Left ventricle myocardium inferior (tissue), 1 donor: ENCODE results near the gene MTCL1. TPM values are rescaled to one million over a fixed set of nuclear protein-coding genes. Genes with fewer than 3 reads are reported as not detected.
"Not testable (repeated sequence)": the region's sequence is repeated elsewhere in the genome, so short reads cannot be mapped to it uniquely, and the experiment has no call there.

Experiments
- DNase-seq: peaks from one replicate; pipeline ENCODE4 v3.0.0-alpha.2; 2020
- H3K27ac ChIP-seq: fragments of 200-600 bp; replicated peaks from 2 replicates; pipeline ENCODE4 v1.8.0; 2021
- H3K27me3 ChIP-seq: fragments of 200-600 bp; 2 replicates; pipeline ENCODE4 v1.8.0; 2021; ENCODE audit warnings: low read depth
- H3K36me3 ChIP-seq: fragments of 200-600 bp; 2 replicates; pipeline ENCODE4 v1.8.0; 2021
- H3K4me1 ChIP-seq: fragments of 200-600 bp; 2 replicates; pipeline ENCODE4 v1.8.0; 2021
- H3K4me3 ChIP-seq: fragments of 200-600 bp; 2 replicates; pipeline ENCODE4 v1.8.0; 2021; ENCODE audit warnings: mild to moderate bottlenecking, moderate library complexity
- H3K9me3 ChIP-seq: fragments of 200-600 bp; replicated peaks from 2 replicates; pipeline ENCODE4 v1.8.0; 2021
- CTCF ChIP-seq: fragments of 200-600 bp; IDR thresholded peaks from 2 replicates; pipeline ENCODE4 v1.8.0; 2021; ENCODE audit warnings: antibody characterized with exemption, mild to moderate bottlenecking, borderline replicate concordance
- intact Hi-C: fragments of 100-400 bp; cut with micrococcal nuclease; formaldehyde crosslinking; loops from one replicate; pipeline ENCODE4 v1.11.0; 2022
- total RNA-seq: library from RNA; stranded (reverse); fragmentation: NEBNext Ultra II Directional; extraction: Animal tissue kit (Norgen Biotek cat#: 25700); gene quantifications from one replicate; pipeline ENCODE4 v1.2.1, GENCODE V29; 2021
- donor health status: DM: no; HTN: yes; CAD: no; lungs with severe emphysema.

MTCL1 gene
- total RNA-seq, 1 donor from 2014 or later = 9.1 TPM

GRCh38 chr18:8760984-8761383 is 55.6 kb downstream of the MTCL1 start:
- intact Hi-C loops = no loop called here
- TF ChIP-seq CTCF = no peak
- H3K9me3 ChIP-seq = peaks cover 5% of the 10 kb centered on the region
- no peak overlapping the region for H3K4me3 ChIP-seq
- H3K36me3 ChIP-seq = no peaks in the 10 kb centered on the region
- H3K4me1 ChIP-seq = no peaks in the 10 kb centered on the region
- DNase-seq = no peak
- H3K27ac ChIP-seq = no peak overlapping the region
- H3K27me3 ChIP-seq = no peaks in the 10 kb centered on the region

- H3K4me1 ChIP-seq = not testable (repeated sequence)
Measured at GRCh38 chr18:8761535-8761934, 56.2 kb downstream of the MTCL1 start.

GRCh38 chr18:8762968-8763367 is 57.6 kb downstream of the MTCL1 start:
- Histone ChIP-seq H3K27ac (no peak overlapping the region), H3K4me3 (no peak overlapping the region), H3K9me3 (peaks cover 5% of the 10 kb centered on the region), H3K4me1 (no peaks in the 10 kb centered on the region), H3K36me3 (no peaks in the 10 kb centered on the region), H3K27me3 (no peaks in the 10 kb centered on the region)
- no peak for DNase-seq
- no peak for TF ChIP-seq CTCF
- intact Hi-C loops = no loop called here

More at GRCh38 chr18:8761535-8761934, 56.2 kb downstream of the MTCL1 start:
- intact Hi-C loops, H3K27ac ChIP-seq, H3K27me3 ChIP-seq, H3K36me3 ChIP-seq, H3K4me3 ChIP-seq, H3K9me3 ChIP-seq, DNase-seq: not testable (repeated sequence)

- Histone ChIP-seq H3K27ac (no peak overlapping the region), H3K36me3 (no peaks in the 10 kb centered on the region), H3K4me3 (no peak overlapping the region), H3K9me3 (peaks cover 5% of the 10 kb centered on the region), H3K27me3 (no peaks in the 10 kb centered on the region), H3K4me1 (no peaks in the 10 kb centered on the region)
- no peak for TF ChIP-seq CTCF
- no peak for DNase-seq
- intact Hi-C loops = no loop called here
Measured at GRCh38 chr18:8763611-8764010, 58.3 kb downstream of the MTCL1 start.

- no peaks in the 10 kb centered on the region for H3K27me3 ChIP-seq
- H3K9me3 ChIP-seq = peaks cover 5% of the 10 kb centered on the region
- TF ChIP-seq CTCF = no peak
- no peaks in the 10 kb centered on the region for H3K4me1 ChIP-seq
- no peak overlapping the region for H3K27ac ChIP-seq
- H3K36me3 ChIP-seq = no peaks in the 10 kb centered on the region
- H3K4me3 ChIP-seq = no peak overlapping the region
- intact Hi-C loops = no loop called here
- DNase-seq = no peak
Measured at GRCh38 chr18:8765783-8766463, 60.6 kb downstream of the MTCL1 start.

- Histone ChIP-seq H3K9me3 (no peaks in the 10 kb centered on the region), H3K4me1 (peaks cover 3% of the 10 kb centered on the region), H3K27me3 (no peaks in the 10 kb centered on the region), H3K4me3 (no peak overlapping the region), H3K27ac (no peak overlapping the region), H3K36me3 (no peaks in the 10 kb centered on the region)
- intact Hi-C loops = no loop called here
- DNase-seq = no peak
- no peak for TF ChIP-seq CTCF
Measured at GRCh38 chr18:8766559-8767293, 61.4 kb downstream of the MTCL1 start.
